HL-60 (cell line): ENCODE measurements around the gene ADAM12.

Experiments used
- CTCF ChIP-seq: IDR thresholded peaks from one replicate; pipeline ENCODE4 v1.5.1; 2011; ENCODE audit warnings: low read length, control low read depth, inconsistent platforms; ENCODE audit not compliant: insufficient read depth
- POLR2AphosphoS5 ChIP-seq: IDR thresholded peaks from 2 replicates; pipeline ENCODE4 v1.6.1; 2012; ENCODE audit warnings: low read depth
- REST ChIP-seq: IDR thresholded peaks from 2 replicates; pipeline ENCODE4 v1.6.1; 2012; ENCODE audit warnings: low read depth; ENCODE audit not compliant: insufficient replicate concordance
- SPI1 ChIP-seq: IDR thresholded peaks from 2 replicates; pipeline ENCODE4 v1.6.1; 2012; ENCODE audit warnings: low read depth, mild to moderate bottlenecking, borderline replicate concordance

- TF ChIP-seq CTCF (no peak), POLR2AphosphoS5 (no peak), REST (no peak), SPI1 (no peak)
Measured at GRCh38 chr10:126084369-126084768, 303.9 kb downstream of the ADAM12 start.
